IMR-90 (cell line): Measurements from ENCODE around the gene ELFN1.

ENCODE experiments used
- BHLHE40 ChIP-seq: fragments of 150-350 bp; IDR thresholded peaks from 2 replicates; pipeline ENCODE4 v1.6.1; 2016; ENCODE audit warnings: mild to moderate bottlenecking, low read depth, low read length
- CTCF ChIP-seq: conservative IDR thresholded peaks from 2 replicates; pipeline ENCODE4 v1.5.1; 2012; ENCODE audit warnings: mild to moderate bottlenecking, low read depth, low read length, improper control_type of control experiment
- ELK1 ChIP-seq: fragments of 150-350 bp; IDR thresholded peaks from 2 replicates; pipeline ENCODE4 v1.6.1; 2016; ENCODE audit warnings: low read depth, mild to moderate bottlenecking, low read length, moderate library complexity, borderline replicate concordance
- MAFK ChIP-seq: IDR thresholded peaks from 2 replicates; pipeline ENCODE4 v1.6.1; 2012; ENCODE audit warnings: low read depth, low read length, improper control_type of control experiment
- MAZ ChIP-seq: IDR thresholded peaks from 2 replicates; pipeline ENCODE4 v1.6.1; 2012; ENCODE audit warnings: low read depth, mild to moderate bottlenecking, low read length, improper control_type of control experiment, moderate library complexity, borderline replicate concordance
- POLR2A ChIP-seq: IDR thresholded peaks from 2 replicates; pipeline ENCODE4 v1.6.1; 2012; ENCODE audit warnings: mild to moderate bottlenecking, low read depth, low read length
- RAD21 ChIP-seq: IDR thresholded peaks from 2 replicates; pipeline ENCODE4 v1.6.1; 2012; ENCODE audit warnings: low read length, improper control_type of control experiment
- RCOR1 ChIP-seq: IDR thresholded peaks from 2 replicates; pipeline ENCODE4 v1.6.1; 2012; ENCODE audit warnings: mild to moderate bottlenecking, low read length, improper control_type of control experiment; ENCODE audit not compliant: insufficient replicate concordance
- RFX5 ChIP-seq: IDR thresholded peaks from 2 replicates; pipeline ENCODE4 v1.8.0; 2012; ENCODE audit warnings: low read depth, mild to moderate bottlenecking, low read length, moderate library complexity
- SMC3 ChIP-seq: fragments of 150-350 bp; IDR thresholded peaks from 2 replicates; pipeline ENCODE4 v1.6.1; 2016; ENCODE audit warnings: low read depth, mild to moderate bottlenecking, antibody characterized with exemption, low read length, moderate library complexity
- USF2 ChIP-seq: fragments of 150-350 bp; IDR thresholded peaks from 2 replicates; pipeline ENCODE4 v1.6.1; 2017; ENCODE audit warnings: mild to moderate bottlenecking, antibody characterized with exemption, low read length, low read depth

DNA sequence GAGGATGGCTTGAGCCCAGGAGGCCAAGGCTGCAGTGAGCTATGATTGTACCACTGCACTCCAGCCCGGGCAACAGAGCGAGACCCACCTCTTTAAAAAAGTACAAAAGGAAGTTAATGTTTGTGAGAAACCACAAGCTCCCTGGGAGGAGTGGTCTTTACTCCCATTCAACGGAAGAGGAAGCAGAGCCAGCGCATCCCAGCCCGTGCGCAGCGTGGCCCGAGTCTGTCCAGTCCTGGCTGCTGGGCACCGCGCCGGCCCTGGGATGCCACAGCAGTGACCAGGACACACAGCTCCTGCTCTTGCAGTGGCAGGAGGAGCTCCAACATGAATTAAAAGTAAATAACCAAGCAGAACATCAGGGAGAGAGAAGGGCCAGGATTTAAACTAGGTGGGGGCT lies 68.4 kb downstream of the ELFN1 start:
- TF ChIP-seq CTCF, result no peak
- TF ChIP-seq RCOR1, result no peak
- no peak for TF ChIP-seq ELK1
- TF ChIP-seq MAFK, result no peak
- TF ChIP-seq POLR2A, result no peak
- no peak for TF ChIP-seq USF2
- no peak for TF ChIP-seq RFX5
- TF ChIP-seq MAZ, result no peak
- no peak for TF ChIP-seq RAD21
- TF ChIP-seq SMC3, result no peak
- no peak for TF ChIP-seq BHLHE40
